Measurements from ENCODE around the gene KCTD1.

KCTD1 gene

DNA sequence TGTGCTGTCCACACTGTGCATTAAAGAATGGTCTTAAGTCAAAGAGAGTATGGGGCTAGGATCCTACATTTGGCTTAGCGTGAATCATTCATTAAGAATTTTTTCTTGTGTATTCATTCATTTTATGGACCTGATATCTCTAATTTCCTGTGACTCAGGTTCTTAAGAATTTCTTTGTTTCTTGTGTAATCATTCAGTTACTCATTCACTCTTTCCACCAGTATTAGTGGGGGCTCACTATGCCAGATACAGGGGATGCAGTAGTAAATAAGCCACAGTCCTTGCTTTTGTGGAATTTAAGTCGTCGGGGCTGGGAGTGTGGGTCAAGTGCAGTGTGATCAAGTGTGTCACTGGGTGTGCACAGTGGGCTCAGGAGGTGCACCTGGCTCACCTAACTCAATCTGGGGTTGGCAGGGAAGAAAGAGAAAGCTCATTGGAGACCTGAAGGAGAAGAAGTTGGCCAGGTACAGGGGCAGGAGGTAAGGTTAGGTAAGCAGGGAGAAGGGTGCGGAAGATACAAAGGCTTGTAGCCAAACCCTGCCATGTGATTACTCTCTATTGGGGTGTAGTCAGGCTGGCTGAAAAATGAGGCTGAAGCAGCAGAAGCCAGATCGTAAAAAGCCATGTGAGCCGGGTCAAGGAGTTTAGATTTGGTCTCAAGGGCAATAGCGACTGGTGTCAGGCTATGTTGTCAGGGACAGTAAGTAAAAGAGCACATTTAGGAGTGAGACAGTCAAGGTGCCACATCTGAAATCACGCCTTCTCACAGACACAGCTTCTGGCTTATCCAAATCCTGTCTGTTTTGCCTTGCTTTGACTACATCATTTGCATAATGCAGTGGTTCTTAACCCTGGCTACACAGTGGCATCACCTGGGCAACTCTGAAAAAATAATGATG, 67.2 kb downstream of the KCTD1 start:
- DNase-seq (ENCODE audit: low read depth in 2 of 2), result no peak

DNA sequence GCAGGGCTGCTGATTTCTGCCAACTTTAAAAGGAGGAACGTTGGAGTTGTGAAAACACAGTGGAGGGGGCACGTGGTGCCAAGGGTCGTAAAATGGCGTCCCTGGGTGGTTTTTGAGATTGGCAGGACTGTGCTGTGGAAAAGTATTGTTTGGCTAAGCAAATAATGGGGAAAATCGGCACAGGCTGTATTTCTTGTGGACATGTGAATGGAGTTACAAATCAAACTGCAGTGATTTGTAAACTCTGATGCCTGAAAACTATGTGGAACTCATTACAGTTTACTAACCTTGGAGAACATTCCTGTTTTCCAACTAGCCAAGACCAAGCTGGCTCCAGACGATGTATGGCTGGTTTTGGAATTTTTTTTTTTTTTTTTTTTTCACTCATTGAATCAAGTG, 68.7 kb downstream of the KCTD1 start:
- no peak for DNase-seq (ENCODE audit: low read depth in 2 of 2)

DNA sequence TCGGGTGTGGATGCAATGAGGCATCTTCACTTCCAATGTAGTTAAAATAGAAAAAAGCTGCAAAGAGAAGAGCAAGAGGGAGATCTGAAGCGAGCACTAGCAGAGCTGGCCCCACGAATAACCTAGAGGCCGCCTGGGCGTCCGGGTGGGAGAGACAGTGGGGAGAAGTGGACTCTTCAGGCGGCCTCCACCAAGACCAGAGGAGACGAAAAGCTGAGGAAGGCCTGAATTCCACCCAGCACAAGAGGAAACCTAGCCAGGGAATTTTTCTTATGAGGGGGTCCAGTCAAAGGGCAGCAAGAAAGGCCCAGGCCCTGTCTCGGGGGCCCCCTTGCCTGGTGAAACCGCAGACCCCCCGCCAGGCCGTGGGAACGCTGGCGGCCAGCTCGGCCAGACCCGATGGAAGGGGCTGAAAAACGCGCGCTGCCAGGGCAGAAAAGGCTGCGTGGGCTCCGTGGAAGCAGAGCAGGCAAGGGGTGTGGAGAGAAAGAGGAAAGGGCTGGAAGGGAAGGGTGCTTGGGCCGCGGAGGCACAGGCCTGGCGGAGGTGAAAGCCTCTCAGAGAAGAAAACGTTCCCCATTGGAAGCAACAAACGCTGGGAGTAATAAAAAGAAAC, 69.2 kb downstream of the KCTD1 start:
- no peak for DNase-seq (ENCODE audit: low read depth in 2 of 2)

DNA sequence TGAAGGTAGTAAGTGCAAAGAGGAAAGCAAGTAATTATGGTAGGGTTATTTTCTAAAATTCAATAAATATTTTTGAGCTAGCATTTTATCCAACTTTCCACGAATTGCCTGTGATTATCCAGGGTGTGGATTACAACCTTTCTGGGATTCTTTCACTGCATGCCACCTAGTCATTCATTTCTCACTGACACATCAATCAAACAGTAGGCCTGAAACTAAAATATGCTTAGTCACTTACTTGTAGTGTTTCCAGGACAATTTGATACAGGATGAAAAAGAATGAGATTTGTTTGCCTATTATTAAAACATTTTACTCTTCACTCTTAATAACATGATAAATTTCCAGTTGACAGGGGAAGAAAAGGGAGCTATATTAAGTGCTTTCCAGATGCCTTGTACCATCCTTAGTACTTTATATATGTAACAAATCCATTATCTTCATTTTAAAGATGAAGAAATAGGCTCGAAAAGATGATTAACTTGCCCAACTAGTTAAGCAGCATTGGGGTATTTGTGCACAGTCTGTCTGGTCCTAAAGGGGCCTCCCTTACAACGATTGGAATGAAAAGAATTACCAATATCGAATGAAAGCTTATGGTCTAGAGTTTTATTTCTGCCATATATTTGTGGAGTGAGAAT, 70.4 kb downstream of the KCTD1 start:
- no peak for DNase-seq (ENCODE audit: low read depth in 2 of 2)

DNA sequence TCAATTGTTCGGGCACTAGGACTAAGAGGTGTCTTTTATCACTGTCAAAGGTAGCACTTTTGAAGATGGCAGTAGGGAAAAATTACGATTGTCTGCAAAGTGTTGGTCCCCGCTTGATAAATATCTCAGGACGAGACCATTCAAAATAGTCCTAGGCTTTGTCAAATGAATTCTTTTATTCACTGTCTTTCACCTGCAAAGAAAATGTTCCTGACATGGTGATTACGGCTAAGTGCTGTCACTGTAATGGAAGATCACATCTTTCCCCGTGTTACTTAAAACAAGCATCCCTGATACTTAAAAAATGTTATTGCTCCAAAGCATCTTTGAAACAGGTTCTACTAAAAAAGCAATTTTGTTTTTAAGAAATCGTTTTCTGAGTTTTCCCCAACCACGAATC, 71.7 kb downstream of the KCTD1 start:
- no peak for DNase-seq (ENCODE audit: low read depth in 2 of 2)

DNA sequence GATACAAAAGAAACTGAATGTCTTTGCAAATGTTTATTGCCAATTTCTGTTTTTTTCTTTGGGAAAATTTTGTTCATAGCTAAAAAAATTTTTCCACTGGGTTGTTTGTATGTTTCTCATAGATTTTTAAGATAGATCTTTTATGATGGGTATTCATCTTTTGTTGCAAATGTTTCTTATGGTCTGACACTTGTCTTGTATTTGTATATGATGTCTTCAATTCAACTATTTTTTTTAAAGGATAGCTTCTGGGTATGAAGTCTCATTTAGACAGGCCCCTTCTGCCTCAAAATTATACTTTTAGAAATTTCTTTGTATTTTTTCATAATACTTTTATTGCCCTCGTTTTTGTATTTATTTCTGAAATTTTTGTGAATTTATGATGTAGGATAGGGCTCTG, 73.8 kb downstream of the KCTD1 start:
- no peak for DNase-seq (ENCODE audit: low read depth in 2 of 2)

DNA sequence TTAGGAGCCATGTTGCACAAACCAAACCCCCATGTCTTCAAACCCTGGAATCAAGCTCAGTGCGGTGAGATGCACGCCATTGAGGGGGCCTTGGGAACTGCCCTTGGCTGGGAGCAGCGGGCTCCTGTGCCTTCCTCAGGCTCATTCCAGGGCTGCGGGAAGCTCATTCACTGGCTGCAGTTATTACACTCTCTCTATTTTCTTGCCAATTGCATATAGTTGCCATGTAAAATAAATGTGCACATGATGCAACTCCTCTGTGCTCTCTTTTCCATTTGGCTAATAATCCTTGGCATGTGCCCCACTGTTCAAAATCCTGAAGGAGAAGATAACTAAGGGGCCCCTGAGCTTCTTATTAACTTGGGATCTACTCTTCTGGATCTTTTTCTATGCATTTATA, 74.7 kb downstream of the KCTD1 start:
- no peak for DNase-seq (ENCODE audit: low read depth in 2 of 2)

DNA sequence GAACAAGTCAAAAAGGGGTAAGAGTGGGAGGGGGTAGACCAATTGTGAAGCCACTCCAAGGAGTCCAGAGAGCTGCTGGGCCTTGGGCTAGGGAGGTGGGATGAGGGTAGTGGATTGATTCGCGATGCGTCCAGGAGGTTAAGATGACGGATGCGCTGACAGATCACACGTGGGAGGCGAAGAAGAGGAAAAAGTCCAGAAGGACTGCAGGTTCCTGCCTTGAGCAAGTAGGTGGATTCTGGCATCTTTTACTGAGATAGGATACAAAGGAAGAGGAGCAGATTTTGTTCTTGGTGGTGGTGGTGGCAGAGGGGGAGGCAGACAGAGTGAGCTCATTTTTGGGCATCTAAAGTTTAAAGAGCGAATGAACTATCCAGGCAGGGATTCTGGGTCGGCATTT, 76.5 kb downstream of the KCTD1 start:
- DNase-seq (ENCODE audit: low read depth in 2 of 2), result no peak

DNA sequence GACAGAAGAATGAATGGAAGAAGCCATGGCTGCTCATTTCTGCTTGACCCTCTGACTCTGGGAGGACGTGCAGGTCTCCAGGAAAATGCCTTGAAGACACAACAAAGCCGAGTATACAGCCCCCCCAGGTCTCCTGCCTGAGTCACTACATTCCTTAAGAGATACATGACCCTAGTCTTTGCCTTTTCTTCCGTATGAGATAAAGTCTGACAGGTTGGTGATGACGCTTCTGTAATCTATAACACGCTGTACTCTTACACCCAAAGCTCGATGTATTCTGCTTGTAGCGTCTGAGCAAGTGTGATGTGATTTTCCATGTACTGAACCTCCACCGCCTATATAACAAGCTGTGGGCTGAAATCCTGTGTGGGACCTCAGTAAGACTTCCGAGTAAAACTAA, 77.3 kb downstream of the KCTD1 start:
- DNase-seq (ENCODE audit: low read depth in 2 of 2), result no peak

DNA sequence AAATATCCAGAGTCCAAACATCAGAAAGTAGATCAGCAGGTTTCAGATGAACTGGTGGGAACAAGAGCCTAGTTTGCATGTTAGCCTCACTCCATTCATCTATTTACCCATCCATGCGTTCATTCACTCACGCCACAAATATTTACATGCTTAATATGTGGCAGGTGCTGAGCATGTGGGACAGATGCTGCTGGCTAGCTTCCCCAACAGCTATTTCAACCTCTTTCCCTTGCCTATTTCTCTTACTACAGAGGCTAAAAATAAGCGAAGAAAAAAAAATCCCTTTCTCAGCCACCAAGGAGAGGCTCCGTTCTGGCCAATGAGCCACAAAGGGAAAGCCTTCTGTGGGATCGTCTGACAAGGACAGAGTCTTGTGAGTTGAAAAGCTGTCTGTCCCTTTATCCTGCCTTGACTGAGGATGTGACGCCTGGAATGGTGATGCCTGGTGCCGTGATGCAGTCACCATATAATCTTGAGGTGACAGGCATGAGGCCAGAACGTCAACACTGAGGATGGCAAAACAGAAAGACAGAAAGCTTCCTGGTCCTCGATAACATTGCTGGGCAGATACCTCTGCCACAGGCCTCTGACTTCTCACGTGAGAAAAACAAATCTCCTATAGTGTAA, 78.2 kb downstream of the KCTD1 start:
- no peak for DNase-seq (ENCODE audit: low read depth in 2 of 2)

DNA sequence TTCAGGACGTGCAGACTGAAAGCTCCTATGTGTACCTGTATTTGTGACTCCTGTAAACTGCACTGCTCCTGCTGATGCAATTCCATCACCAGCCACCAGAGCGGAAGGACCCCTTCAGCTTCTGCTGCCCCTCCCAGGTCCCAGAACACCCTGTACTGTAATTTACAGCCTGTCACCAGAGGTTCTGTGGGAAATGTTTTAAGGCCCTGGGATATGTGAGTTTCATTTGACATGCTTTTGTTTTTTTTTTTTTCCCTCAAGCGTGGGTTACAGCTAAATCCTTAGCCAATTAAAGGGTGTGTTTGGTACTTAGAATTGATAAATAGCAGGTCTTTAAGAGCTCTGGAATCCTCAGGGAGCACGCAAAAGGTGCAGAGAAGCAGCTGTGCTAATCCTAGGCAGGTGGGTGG, 79.4 kb downstream of the KCTD1 start:
- DNase-seq (ENCODE audit: low read depth in 2 of 2), result no peak

DNA sequence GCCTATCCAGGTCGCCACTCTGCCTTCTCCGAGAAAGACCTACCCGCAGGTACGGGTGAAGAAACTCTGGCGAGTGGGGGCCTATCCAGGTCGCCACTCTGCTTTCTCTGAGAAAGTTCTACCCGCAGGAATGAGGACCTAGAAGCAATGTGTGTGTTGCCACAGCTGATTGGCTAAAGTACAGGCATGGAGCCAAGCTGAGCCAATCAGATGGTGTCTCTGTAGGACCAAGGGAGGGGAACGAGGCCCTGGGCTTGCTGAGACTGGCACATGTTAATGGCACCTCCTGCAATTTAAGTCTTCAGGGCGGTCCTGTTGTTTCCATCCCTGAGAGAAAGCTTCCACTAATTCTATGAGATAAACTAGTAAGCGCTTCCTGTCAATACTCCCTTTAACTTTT, 82.3 kb downstream of the KCTD1 start:
- DNase-seq (ENCODE audit: low read depth in 2 of 2), result no peak

DNA sequence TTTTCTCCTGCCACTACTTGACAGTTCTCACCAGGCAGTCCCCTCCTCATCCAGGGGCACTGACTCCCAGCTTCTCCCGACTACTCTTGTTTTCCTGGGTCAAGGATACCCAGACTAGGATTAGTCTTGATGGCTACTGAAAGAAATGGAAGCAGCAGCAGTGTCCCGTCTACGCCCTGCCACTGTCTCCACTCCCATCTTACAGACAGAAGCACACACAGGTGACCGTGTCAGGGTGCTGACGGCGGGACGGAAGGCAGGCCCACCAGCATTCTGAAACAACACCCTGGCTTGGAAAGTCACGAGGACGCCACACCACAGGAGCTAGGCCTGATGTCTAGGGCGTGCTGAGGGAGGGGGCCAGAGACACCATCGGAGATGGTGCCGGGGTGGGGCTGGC, 82.9 kb downstream of the KCTD1 start:
- no peak for DNase-seq (ENCODE audit: low read depth in 2 of 2)

DNA sequence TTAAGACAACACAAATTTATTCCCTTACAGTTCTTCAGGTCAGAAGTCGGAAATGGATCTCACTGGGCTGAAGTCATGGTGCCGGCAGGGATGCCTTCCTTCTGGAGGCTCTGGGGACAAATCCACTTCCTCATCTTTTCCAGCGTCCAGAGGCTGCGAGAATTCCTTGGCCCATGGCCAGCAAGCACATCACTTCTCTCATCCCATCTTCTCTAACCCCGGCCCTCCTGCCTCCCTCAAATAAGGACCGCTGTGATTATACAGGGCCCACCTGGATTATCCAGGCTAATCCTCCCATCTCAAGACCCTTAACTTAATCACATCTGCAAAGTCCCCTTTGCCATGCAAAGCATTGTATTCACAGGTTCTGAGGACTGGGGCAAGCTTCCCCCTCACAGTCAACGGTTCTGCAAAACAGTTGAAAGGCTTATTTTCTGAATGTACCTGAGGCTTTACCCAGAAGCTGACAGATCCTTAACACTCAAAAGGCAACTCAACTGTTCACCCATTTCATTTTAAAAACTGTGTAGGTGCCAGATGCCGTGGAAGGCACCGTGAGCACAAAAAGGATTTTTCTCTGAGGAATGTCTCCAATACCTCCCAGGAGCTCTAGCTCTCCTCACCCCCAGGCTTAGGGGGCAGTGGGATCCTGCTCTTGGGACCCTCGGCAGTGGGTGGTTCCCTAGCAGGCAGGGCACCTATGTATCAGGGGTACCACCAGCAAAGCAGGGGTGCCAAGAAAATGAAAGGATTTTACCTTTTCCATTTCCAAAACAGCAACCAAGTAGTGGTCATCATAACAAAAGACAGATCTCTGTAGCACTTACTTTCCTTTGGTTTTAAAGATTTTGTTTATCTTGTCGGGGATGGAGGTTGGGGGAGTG, 84.0 kb downstream of the KCTD1 start:
- DNase-seq (ENCODE audit: low read depth in 2 of 2), result no peak

DNA sequence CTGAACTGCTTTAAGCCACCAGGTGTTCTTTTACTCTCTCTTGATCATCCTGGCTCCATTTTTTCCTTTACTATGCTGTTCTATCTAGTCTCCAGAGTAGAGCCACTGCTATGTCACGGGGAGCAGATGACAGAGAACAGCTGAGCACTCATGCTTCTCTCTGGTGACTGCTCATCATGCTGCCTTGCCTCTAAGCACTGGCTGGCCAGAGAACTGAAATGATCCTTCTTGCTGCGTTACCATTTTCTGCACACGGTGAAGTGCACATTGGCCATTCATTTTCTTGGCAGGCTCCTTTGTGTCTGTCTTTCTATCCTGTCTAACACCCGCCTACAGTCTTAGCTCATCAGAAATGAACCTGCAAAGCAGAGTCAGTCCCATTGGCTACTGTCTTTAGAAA, 86.0 kb downstream of the KCTD1 start:
- no peak for DNase-seq (ENCODE audit: low read depth in 2 of 2)

DNA sequence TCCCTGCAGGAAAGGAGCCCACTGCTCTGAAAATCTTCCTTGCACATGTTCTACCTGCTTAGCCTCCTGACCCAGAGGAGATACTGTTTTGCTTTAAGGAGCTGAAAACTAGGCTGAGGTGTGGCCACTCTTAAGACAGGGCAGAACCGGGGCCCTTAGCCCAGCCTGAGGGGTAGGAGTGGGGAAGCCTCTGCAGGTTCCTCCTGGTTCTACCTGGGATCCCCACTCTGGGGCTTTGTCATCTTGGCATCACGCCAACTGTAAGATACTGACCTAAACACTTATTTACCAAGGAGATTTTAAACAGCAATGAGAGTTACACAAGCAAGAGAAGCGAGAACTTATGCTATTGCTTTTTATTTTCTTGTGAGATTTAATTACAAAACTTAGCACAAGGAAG, 86.9 kb downstream of the KCTD1 start:
- no peak for DNase-seq (ENCODE audit: low read depth in 2 of 2)

DNA sequence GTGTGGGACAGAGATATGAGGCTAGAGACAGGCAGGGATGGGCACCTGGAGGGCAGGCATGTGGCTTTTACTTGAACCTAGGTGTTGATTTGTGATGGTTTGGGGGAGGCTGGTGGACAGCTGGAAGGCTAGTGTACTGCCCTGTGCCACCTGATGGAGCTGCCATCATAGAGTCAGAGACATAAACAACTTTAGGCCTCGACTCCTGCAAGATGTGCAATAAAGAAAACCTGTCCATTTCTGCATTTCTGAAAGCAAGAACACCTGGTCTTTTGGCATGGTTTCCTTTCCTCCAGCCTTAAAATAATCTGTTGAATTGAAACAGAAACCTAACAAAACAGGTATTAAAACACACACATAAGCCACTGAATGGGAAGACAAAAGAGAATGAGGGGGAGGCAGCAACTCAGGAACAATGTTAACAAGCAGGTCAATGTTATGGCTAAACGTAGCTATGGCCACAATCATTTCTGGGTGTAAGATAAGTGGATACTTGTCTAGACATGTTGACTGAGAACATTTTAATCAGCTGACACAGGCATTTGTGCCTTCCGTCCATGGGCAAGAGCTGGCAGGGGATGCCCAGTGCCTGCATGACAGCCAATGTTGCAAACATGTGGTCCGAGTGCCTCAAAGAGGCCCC, 87.8 kb downstream of the KCTD1 start:
- no peak for DNase-seq (ENCODE audit: low read depth in 2 of 2)

DNA sequence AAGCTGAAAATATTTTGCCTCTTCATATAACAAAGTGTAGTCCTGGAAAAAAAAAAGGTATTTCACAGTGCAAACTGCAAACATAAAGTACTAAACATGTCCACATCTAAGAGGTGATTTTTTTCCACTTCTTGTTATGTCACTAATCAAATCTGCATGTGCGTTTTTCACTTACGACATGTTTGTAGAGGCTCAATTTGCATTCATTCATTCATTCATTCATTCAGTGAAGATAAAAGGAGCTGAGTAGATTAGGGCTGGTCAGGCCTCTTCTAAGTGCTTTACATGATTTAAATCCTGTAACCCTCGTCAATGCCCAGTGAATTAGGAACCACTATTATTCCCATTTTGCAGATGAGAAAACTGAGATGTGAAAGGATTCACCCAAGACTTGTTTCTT, 88.5 kb downstream of the KCTD1 start:
- no peak for DNase-seq (ENCODE audit: low read depth in 2 of 2)

DNA sequence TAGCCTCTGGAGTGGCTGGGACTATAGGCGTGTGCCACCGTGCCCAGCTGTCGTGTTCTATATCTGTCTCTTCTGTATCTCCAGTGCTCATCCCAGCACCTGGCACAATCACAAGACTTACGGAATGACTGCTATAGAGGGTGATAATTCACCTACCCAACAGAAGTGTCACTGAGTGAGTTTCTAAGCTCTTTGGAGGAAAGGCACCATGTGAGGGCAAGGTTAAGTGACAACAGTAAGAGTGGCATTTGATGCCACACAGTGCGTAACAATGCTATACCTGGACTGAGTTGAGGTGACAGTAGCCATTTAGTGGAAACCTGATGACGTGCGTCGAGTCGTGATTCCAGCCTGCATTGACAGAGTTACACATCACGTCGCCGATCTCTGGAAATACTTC, 89.0 kb downstream of the KCTD1 start:
- DNase-seq (ENCODE audit: low read depth in 2 of 2), result no peak

DNA sequence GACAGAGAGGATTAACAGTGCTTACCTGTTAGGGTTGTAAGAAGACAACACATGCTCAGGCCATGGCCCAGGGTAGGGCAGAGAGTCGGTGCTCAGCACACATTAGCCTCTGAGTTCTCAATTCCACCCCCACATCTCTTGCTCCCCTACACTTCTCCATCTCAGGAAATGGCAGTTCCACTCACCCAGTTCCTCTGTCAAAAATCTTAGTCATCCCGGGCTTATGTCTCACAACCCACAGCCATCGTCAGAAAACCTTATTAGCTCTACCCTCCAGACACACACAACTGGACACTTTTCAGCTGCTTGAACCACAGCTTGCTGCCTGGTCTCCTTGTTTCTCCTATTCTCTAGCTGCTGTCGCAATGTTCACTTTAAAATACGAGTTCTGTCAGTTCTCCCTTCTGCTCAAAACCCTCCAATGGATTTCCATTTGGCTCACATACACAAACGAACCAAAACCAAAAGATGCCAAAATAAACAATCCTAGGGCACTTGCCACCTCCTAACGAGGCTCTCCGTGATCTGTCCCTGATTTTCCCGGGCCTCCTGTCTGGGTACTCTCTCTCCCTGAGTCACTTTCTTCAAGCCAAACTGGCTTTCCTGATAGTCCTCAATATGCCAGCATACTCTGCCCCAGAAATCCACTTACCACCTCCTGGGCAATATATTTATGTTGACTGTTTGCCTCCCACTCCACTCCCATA, 89.7 kb downstream of the KCTD1 start:
- no peak for DNase-seq (ENCODE audit: low read depth in 2 of 2)
